Effector CD8-positive, alpha-beta T cell (primary cell): ENCODE data around the gene TNNI3.

Experiments used
- DNase-seq: peaks from one replicate; lab custom pipeline; 2025; lab: John Stamatoyannopoulos, UW

Gene TNNI3

DNA sequence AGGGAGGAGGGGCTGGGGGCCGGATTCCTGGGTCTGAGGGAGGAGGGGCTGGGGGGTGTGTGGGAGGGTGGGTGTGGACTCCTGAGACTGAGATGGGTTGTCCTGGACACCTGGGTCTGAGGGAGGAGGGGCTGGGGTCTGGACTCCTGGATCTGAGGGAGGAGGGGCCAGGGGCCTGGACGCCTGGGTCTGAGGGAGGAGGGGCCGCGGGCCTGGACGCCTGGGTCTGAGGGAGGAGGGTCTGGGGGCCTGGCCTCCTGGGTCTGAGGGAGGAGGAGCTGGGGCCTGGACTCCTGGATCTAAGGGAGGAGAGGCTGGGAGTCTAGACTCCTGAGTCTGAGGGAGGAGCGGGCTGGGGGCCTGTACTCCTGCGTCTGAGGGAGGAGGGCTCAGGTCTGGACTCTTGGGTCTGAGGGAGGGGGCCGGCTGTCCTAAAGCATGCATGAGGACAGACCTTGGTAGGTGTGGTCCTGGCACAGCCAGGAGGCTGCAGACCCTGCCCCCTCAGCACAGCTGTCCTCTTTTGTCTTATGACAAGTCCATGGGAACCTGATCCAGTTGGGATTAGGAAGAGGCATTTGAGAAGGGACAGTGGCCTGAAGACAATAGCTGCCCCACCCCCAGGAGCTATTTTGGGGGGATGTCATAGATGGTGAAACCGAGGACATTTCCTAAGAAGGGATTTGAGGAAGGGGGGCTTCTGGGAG, 9.8 kb downstream of the TNNI3 start:
- no peak for DNase-seq

DNA sequence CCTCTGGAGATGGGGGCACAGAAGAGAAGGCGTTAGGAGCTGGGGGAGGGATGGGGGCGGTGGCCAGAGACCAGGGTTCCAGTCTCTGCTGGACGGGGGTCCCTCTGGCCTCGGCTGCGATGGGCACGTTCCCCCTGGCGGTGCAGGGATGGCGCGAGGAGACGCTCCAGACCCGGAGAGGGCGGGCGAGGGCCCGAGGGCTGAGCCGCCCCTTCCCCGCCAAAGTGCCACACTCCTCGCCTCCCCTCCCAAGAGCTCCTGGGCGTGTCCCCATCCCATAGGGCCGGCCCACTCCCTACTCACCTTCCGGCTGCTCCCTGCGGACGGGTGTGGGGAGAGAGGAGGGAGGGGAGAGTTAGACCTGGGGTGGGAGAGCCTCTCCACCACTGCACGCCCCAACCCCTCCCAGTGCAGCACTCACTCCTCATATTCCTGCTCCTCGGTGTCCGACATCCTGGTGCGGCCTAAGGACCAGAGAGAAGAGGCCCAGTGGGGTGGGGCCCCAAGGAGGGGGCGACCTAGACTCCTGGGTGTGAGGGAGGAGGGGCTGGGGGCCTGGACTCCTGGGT, 10.7 kb downstream of the TNNI3 start:
- DNase-seq: no peak

DNA sequence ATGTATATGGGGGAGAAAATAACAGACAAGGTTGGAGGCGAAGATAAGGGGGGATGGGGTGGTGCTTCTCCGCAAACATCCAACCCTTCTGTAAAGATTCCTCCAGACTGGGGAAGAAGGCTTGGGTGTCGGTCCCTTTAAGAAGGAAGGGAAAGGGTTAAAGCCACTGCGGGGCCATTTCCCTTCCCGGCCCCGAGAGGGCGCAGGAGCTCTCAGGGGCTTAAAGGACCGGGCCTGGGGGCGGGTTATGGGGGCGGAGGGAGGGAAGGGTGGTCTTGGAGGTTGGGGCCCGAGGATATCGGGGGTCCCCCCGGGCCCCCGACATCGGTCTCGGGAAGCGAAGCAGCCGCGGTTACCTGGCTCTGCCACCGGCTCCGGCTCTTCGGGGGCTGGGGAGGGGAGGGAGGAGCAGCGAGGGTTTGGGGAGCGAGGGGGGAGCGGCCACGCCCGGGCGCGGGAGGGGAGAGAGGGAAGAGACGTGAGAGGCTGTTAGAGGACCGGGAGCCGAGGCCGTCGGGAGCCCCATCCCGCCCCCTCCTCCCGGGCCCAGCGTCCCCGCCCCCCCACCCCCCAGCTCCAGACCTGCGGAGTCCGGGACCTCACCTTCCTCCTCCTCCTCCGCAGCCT, 11.3 kb downstream of the TNNI3 start:
- no peak for DNase-seq

DNA sequence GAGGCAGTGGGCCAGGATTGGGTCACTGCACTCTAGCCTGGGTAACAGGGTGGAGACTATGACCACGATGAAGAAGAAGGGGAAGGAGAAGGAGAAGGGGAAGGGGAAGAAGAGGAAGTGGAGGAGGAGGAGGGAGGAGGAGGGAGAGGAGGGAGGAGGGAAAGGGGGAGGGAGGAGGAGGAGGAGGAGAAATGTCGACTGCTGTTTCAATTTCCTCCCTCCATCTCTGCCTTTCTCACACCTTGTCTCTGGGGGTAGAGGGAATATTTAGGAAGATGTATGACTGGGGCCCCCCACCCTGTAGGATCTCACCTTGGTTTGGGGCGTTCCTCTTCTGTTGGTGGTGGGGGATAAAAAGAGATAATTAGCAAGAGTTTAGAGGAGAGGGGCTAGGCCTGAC, 12.3 kb downstream of the TNNI3 start:
- no peak for DNase-seq

DNA sequence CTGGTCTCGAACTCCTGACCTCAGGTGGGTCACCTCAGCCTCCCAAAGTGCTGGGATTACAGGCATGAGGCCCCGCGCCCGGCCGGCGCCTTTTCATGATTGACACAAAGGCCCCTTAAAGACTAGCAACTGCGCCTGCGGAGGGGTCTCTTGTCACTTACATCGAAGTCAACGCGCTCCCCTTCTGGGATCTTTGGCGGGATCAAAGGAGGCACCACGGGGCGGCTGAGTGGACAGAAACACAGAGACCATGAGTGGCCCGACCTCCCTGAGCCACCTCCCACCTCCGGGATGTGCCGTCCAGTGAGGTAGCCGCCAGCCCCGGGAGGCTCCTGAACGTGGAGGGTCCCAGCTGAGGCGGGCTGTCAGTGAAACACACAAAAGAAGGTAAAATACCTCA, 15.8 kb downstream of the TNNI3 start:
- DNase-seq: no peak

DNA sequence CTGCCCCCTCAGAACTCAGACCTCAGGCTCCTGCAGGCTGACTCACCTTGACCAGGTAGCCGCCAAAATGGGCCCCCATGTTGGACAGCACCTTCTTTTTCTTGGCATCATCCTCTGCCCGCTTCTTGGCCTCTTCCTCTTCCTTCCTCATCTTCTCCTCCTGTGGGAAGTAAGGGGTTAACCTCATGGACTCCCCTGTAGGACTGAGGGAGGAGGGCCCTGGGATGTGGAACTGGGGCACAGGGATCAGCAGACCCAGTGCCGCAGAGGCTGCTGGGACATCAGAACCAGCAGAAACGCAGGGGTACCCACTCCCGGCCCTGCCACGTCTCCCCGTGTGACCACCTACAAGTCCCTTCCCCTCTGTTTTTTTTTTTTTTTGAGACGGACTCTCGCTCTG, 19.6 kb downstream of the TNNI3 start:
- DNase-seq: no peak

DNA sequence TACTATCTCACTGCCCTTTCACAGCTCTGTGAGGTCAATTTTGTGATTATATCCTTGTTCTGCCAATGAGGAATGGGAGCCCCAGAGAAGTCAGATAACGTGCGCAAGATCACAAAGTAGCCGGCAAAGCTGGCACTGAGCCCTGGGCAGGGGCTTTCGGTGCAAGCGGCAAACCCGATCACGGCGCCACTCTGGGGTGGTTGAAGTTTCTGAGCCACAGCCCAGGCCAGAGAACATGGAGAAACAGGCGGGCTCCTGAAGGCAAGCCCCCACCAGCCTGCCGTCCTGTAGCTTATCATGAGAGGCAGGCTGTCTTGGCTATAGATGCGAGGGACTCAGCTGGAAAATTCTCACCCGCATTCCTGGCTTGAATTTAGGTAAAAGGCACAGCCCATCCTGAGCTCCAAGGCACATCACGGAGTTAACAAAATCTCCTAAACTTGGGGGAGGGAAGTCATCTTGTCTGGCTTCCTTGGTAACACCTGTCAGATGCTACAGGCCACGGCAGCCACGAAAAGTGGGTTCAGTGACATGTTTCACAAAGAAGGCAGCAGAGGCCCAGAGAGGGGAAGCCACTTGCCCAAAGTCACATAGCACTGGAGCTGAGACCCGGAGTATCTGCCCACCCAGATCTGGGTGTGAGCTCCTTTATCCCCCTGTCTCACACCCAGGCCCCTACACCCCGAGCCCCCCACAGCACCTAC, 21.0 kb downstream of the TNNI3 start:
- DNase-seq: no peak

DNA sequence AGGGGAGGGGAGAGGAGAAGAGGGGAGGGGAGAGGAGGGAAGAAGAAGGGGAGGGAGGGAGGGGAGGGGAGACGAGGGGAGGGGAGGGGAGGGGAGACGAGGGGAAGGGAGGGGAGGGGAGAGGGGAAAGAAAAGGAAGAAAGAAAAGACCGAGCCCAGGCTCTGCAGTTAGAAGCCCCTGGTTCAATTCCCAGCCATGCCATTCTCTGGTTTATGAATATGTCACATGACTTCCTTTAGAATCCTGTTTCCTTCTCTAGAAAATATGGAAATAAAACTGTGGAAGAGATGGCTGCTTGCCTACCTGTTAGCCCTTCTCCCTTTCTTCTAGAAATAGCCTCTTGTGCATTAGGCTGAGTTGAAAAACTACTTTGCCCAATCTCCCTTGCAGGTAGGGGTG, 22.8 kb downstream of the TNNI3 start:
- no peak for DNase-seq

DNA sequence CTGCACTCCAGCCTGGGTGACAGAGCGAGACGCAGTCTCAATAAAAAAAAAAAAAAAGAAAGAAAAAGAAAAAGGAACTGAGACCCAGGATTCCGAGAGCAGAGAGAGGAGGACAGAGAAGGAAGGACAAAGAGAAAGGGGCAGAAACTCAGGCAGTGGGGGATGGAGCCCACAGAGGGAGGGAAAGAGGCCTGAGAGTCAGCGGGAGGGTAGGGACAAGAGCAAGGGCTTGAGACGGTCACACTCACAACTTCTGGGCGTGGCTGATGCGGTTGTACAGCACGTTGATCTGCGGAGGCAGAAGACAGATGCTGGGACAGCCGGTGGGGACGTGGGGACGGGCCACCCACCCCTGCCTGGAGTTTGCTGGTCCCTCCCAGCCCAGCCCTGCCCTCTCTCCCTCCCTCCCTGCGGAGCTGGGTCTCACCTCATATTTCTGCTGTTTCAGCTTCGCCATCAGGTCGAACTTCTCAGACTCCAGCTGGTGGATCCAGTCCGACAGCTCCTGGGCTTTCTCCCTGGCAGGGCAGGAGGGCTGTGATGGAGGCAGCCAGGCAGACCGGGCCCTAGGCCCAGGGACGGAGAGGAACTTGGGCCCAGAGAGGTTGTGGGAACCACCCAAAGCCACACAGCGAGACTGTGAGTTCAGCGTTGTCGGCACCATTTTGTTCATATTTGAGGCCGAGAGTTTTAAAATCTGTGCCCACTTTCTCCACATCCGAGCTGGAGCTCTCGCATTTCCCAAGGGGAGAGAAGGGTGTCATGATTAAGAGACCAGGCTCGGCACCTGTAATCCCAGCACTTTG, 23.7 kb downstream of the TNNI3 start:
- no peak for DNase-seq

DNA sequence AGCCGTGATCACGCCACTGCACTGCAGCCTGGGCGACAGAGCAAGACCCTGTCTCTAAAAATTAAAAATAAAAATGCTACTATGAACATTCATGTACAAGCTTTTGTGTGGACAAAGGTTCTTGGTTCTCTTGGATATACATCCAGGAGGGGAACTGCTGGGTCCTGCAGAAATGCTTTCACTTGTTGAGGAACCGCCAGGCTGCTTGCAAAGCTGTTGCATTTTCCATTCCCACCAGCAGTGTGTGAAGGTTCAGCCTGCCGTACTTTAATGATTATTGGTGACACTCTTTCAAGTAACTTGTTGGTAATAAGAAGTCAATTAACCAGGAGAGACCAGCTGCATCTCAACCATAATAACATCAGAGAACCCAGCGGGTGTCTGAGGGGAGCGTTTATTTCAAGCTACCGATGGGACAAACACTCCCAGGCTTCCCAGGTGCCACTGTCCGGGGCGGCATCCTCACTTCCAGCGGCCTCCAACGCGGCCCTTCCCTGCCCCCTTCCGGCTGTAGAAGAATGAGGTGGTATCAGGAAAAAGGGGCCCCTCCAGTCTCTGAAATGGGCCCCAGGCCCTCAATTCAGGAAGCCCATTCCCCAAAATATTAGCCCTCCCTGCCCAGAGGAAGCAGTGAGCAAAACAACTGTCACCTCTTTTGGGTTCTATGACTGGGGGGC, 24.9 kb downstream of the TNNI3 start:
- no peak for DNase-seq

DNA sequence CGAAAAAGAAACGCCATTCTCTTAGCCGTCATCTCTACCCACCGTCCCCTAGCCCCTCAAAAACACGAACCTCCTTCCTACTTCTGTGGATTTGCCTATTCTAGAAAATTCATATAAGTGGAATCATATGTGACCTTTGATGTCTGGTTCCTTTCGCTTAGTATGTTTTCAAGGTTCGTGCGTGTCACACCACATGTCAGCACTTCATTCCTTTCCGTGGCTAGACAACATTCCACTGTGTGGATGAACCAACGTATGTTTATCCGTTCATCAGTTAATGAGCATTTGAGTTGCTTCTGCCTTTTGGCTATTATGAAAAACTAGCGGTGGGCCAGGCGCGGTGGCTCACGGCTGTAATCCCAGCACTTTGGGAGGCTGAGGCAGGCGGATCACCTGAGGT, 26.1 kb downstream of the TNNI3 start:
- no peak for DNase-seq

DNA sequence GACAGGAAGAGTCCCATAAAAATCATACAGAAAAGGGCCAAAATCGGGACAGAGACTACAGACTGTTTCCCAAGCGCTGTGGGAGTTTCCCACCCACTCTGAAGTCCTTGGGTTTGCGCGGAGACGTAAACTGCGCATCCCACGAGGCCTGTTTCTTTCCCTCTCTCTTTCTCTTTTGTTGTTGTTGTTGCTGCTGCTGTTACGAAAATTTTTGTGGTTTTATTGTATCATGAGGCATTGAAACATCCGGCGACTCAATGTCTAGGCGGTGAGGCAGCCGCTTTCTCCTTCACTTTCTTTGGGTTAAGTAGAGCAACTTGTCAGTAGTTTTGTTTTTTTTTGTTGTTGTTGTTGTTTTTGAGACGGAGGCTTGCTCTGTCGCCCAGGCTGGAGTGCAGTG, 38.5 kb downstream of the TNNI3 start:
- DNase-seq: no peak

DNA sequence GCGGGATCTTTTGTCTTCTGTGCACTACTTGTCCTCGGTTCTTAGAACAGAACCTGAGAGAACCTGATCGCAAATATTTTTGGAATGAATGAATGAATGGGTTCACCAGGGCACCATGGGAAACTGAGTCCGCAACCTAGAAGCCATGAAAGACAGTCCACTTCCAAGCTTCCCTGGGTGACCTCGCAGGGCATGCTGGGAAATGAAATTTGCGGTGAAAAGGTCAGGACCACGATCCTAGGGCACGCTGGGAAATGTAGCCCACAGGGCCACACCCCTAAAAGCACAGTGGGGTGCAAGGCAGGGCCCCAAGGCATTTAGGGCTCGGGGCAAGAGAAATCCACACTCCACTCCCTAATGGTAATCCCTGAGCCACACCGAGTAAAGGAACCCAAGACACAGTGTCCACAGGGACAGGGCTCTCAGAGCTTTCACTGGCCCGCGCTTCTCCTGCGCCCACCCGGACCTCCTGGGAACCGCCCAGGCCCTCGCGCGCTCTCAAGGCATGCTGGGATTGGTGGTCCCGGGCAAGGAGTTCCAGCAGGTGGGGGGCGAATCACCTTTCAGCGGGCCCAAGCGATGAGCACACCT, 39.0 kb downstream of the TNNI3 start:
- no peak for DNase-seq

DNA sequence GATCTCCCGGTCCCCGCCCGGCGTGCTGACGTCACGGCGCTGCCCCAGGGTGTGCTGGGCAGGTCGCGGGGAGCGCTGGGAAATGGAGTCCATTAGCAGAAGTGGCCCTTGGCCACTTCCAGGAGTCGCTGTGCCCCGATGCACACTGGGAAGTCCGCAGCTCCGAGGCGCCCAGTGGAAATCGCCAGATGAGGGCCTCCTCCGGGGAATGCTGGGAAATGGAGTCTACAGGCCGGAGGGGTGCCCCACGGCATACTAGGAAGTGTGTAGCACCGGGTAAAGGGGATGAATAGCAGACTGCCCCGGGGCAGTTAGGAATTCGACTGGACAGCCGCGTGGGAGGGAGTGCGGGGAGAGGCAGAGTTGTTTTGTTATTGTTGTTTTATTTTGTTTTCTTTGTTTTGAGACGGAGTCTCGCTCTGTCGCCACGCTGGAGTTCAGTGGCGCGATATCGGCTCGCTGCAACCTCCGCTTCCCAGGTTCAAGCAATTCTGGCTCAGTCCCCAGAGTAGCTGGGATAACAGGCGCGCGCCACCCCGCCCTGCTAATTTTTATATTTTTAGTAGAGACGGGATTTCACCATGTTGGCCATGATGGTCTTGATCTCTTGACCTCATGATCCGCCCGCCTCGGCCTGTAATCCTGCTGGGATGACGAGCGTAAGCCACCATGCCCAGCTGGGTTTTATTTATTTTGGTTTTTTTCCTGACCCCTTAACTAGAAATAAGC, 39.7 kb downstream of the TNNI3 start:
- DNase-seq: peak; percentile 89

DNA sequence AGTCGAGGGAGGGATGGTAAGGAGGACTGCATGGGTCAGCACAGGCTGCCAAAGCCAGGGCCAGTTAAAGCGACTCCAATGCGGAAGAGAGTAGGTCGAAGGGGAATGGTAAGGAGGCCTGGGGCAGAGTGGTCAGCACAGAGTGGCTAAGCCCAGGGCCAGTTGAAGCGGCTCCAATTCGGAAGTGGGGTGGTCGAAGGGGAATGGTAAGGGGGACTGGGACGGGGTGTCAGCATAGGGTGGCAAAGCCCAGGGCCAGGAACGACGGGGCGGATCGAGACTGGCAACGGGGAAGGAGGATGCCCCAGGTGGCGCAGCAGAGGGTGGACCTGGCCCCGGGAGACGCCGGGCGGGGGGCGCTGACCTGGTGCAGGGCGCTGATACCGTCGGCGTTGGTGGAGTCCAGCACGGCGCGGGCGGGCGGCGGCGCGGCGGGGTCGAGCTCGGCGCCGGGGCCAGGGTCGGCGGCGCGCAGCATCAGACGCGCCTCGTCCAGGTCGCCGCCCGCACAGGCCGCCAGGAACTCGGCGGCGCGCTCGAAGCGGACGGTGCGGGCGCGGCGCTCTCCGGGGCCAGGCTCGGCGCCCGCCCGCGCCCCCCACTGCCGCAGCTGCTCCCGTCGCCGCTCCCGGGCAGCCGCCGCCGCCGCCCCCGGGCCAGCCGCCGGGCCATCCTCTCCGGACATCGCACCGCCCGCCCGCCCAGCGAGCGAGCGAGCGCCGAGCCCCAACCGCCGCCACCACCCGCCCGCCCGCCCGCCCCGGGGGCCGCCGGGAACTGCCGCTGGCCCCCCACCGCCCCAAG, 40.5 kb downstream of the TNNI3 start, which contains the start of gene PPP1R12C:
Gene PPP1R12C, minus strand, starts transcription at position 779 of the 804 bp plus-strand sequence. Its CDS starts 94 bp downstream, at position 685.
- DNase-seq: peak; percentile 8

DNA sequence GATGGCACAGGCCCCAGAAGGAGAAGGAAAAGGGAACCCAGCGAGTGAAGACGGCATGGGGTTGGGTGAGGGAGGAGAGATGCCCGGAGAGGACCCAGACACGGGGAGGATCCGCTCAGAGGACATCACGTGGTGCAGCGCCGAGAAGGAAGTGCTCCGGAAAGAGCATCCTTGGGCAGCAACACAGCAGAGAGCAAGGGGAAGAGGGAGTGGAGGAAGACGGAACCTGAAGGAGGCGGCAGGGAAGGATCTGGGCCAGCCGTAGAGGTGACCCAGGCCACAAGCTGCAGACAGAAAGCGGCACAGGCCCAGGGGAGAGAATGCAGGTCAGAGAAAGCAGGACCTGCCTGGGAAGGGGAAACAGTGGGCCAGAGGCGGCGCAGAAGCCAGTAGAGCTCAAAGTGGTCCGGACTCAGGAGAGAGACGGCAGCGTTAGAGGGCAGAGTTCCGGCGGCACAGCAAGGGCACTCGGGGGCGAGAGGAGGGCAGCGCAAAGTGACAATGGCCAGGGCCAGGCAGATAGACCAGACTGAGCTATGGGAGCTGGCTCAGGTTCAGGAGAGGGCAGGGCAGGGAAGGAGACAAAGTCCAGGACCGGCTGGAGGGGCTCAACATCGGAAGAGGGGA, 41.2 kb downstream of the TNNI3 start:
- DNase-seq: peak; percentile 27

DNA sequence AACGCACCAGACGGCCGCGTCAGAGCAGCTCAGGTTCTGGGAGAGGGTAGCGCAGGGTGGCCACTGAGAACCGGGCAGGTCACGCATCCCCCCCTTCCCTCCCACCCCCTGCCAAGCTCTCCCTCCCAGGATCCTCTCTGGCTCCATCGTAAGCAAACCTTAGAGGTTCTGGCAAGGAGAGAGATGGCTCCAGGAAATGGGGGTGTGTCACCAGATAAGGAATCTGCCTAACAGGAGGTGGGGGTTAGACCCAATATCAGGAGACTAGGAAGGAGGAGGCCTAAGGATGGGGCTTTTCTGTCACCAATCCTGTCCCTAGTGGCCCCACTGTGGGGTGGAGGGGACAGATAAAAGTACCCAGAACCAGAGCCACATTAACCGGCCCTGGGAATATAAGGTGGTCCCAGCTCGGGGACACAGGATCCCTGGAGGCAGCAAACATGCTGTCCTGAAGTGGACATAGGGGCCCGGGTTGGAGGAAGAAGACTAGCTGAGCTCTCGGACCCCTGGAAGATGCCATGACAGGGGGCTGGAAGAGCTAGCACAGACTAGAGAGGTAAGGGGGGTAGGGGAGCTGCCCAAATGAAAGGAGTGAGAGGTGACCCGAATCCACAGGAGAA, 42.0 kb downstream of the TNNI3 start:
- DNase-seq: no peak

DNA sequence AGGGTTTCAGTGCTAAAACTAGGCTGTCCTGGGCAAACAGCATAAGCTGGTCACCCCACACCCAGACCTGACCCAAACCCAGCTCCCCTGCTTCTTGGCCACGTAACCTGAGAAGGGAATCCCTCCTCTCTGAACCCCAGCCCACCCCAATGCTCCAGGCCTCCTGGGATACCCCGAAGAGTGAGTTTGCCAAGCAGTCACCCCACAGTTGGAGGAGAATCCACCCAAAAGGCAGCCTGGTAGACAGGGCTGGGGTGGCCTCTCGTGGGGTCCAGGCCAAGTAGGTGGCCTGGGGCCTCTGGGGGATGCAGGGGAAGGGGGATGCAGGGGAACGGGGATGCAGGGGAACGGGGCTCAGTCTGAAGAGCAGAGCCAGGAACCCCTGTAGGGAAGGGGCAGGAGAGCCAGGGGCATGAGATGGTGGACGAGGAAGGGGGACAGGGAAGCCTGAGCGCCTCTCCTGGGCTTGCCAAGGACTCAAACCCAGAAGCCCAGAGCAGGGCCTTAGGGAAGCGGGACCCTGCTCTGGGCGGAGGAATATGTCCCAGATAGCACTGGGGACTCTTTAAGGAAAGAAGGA, 42.9 kb downstream of the TNNI3 start:
- no peak for DNase-seq
